Suppressor macrophage treated with lipopolysaccharide for 4 hours (primary cell): ENCODE results near the gene BGLAP.

Experiments used
- DNase-seq: peaks from one replicate; pipeline ENCODE4 v3.0.0-alpha.2; 2020

Gene BGLAP

DNA sequence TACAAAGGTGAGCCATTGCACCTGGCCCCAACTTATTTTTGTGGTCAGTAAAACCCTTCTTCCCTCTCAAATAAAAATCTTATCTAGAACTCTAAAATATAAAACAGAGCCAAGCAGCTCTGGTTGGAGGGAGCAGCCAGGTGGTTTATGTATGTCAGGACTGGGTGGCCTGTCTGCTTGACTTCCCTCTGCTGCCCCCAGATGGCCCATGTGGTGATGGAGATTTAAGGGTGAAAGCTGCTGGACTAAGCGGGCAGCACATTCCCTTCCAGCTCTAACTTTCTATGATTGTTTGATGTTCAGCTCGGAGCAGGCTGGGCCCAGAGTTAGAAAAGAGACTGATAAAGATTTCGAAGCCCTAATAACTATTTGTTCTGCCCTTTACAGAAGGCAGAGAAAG, 17.8 kb downstream of the BGLAP start:
- no peak for DNase-seq

GRCh38 chr1:156260896-156261295, 18.9 kb downstream of the BGLAP start:
- no peak for DNase-seq

- no peak for DNase-seq
Observed at GRCh38 chr1:156262461-156263287, 20.7 kb downstream of the BGLAP start.

GRCh38 chr1:156263288-156263655, 21.3 kb downstream of the BGLAP start:
- DNase-seq = no peak

GRCh38 chr1:156266051-156266450, 24.1 kb downstream of the BGLAP start:
- DNase-seq = no peak

DNA sequence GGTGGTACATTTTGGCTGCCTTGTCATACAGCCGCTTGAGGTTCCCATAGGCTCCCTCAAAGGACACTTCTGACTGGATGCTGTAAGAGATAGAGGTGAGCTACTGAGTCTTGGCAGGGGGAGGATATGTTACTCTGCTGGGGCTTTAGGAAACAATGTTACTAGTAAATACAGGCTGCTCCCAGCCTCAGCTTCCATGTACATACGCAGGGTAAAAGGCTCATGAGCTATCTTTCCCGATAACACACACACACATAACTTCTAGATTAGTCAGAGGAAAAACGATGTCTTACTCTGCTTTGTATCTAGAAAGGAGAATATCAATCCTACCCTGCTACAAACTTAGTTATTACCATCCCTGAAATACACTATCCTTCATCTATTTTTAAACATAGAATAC, 26.4 kb downstream of the BGLAP start:
- DNase-seq = no peak

DNA sequence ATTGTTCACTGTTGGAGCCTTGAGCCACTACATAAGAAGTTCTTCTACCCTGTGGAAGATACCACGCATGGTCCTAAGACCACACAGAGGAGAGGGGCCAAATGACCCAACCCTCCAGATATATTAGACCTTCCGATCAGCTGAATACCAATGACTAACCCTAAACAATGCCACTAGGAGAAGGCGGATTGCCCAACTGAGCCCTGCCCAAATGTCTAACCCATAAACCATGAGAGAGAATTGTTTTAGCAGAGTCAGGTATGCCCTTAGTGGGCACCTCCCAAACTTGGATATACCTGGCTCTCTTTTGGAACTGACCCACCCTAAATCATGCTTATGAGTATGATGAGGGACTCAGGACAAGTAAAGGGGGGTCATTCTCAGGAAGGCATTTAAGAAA, 28.3 kb downstream of the BGLAP start:
- DNase-seq = no peak

- peak; percentile 18 for DNase-seq
Observed at GRCh38 chr1:156276532-156276931, 34.5 kb downstream of the BGLAP start.

DNA sequence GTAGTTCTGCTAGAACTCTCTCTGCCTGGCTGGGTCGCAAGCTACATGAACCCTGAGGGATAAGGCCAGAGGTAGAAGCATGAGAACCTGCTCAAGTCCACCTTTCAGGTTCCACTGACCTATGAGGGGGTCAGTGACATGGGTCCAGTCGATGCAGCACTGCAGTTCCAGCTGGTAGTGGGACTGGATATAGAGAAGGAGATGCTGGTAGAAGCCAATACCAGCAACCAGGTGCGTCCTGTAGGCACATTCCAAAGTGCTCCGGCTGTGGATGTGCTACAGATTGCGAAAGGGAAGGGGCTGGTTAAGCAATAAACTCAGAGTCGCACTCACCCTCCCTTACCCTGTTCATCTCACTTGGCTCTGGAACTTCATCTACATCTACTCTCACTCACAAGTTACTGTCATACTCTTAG, 35.0 kb downstream of the BGLAP start:
- peak; percentile 35 for DNase-seq

- no peak for DNase-seq
Observed at GRCh38 chr1:156279837-156280236, 37.9 kb downstream of the BGLAP start.

- peak; percentile 81 for DNase-seq
Observed at GRCh38 chr1:156281281-156281680, 39.3 kb downstream of the BGLAP start.

DNA sequence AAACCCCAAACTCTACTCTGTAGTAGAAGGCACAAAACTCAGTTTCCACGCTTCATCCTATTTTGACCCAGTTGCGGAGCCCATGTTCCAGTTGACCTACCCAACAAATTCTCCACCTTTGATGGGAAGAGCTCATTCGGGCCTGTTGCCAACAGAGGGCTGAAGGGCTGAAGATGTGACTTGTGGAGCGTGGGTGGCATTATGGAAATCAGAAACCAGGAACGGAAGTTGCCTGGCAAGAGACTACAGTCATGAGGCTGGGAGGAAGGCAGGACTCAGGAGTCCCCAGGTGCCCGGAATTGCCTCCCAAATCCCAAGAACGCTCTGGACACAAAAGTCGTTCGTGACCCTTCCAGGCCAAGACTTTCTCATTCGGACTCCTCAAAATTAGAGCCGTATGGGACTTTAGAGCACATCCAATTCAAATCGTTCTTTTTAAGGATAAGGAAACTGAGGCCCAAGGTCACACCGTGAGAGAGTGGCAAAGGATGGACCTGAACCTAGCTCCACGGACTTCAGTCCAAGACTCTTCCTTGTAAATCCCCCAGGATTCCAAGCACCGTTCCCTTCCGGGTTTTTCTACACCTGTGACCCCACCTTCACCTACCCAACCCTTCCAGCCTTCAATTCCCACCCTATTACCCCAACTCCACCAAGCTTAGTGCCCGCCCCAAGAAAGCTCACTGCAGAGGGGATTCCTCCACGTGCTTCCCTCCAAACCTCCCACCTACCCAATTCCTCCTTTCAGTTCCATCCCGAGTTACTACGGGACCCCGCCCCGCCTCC, 39.9 kb downstream of the BGLAP start:
- DNase-seq = peak; percentile 77

- peak; percentile 99 for DNase-seq
Observed at GRCh38 chr1:156282479-156283222, 40.7 kb downstream of the BGLAP start, which contains the start of gene SMG5. SMG5 (minus strand) TSS chr1:156282825; CDS start chr1:156282680, 145 bp downstream.

DNA sequence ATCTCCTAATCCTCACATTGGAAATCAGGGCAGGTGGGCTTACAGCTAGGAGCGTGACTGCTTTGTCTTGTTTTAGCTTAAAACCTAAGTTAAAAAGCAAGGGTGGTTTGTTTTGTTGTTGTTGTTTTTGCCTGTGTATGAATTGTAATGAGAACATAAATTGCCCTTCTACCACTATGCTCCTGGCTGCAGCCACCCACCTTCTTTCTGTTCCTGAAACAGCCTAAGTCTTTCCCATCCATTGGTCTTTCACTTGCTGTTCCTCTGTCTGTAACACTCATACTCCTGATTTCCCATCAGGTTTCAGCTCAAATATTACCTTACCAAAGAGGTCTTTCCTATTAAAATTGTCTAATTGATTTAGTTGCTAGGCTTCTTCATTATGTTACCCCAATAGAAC, 41.5 kb downstream of the BGLAP start:
- peak; percentile 52 for DNase-seq

DNA sequence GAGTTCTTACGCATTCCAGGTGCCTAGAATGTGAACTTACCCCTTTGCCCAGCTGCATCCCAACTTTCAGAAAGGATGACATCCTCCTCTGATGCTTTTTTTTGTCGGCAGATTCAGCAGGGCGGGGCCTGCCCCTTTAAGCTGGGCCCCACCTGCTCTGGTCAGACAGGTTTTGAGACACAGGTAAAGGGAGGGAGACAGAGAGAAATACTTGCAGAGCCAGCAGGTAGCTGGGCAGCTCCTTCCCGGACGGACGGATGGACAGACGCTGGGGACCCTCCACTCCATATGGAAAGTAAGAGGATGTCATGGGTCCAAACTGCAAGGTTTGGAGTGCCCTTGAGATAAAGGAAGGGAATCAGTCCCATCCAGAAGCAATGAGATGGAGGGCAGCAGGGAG, 42.1 kb downstream of the BGLAP start, which contains the start of gene TMEM79:
Gene TMEM79 (plus strand): TSS at position 214 of the 400 bp plus-strand sequence. CDS start 902 bp downstream, outside the sequence.
- DNase-seq = no peak

GRCh38 chr1:156284757-156285156, 42.8 kb downstream of the BGLAP start:
- peak; percentile 78 for DNase-seq

GRCh38 chr1:156285437-156285836, 43.5 kb downstream of the BGLAP start:
- DNase-seq = no peak

- DNase-seq = no peak
Observed at GRCh38 chr1:156286061-156286460, 44.1 kb downstream of the BGLAP start.

- DNase-seq = no peak
Observed at GRCh38 chr1:156289857-156290256, 47.9 kb downstream of the BGLAP start.

DNA sequence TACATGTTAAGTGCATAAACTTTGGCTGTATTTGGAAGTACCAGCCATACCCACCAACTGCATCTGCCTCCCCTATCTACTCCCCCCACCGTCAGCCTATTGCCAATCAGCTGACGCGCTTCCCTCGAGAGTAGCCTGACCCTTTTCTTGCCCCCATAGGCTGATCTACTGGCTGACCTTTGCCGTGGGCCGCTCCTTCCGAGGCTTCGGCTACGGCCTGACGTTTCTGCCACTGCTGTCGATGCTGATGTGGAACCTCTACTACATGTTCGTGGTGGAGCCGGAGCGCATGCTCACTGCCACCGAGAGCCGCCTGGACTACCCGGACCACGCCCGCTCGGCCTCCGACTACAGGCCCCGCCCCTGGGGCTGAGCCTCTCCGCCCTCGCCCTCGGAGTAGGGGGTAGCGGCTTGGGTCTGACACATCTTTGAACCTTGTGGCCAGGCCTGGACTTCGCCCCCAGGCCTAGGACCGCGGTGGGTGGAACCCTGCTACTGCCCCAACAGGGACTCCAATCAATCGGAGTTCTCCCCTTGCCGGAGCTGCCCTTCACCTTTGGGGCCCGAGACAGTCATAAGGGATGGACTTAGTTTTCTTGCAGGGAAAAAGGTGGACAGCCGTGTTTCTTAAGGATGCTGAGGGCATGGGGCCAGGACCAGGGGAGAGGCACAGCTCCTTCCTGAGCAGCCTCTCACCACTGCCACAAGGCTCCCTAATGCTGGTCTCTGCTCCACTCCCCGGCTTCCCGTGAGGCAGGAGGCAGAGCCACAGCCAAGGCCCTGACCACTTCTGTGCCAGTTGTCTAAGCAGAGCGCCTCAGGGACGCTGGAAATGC, 49.5 kb downstream of the BGLAP start:
- peak; percentile 81 for DNase-seq
